MCF 10A (cell line): ENCODE results near the gene TMEM186. TPM values are rescaled to one million over a fixed set of nuclear protein-coding genes. Genes with fewer than 3 reads are reported as not detected.

Source experiments
- BruUV-seq: library from RNA; stranded (reverse); fragments of 400-500 nt; replicated peaks from 2 replicates; lab custom pipeline; 2021; lab: Mats Ljungman, UMichigan
- CTCF ChIA-PET: fragments of 300-600 bp; sonication (Branson Sonifier 250); formaldehyde crosslinking; extraction: SDS; loops from one replicate; lab custom pipeline; 2021; ENCODE audit warnings: antibody characterized with exemption, inconsistent platforms; lab: Yijun Ruan, JAX
- POLR2A ChIA-PET: fragments of 300-600, 350-650 bp; sonication (Branson Sonifier 250); formaldehyde crosslinking; extraction: SDS; loops from one replicate; lab custom pipeline; 2020; ENCODE audit warnings: antibody characterized with exemption, inconsistent platforms; lab: Yijun Ruan, JAX
- DNase-seq: peaks from one replicate; pipeline ENCODE4 v3.0.0-alpha.2; 2018; ENCODE audit not compliant: unreplicated experiment
- H3K27ac Mint-ChIP-seq: one replicate; pipeline ENCODE4 v1.8.0; 2022; ENCODE audit warnings: mild to moderate bottlenecking, low read depth, mixed read lengths; ENCODE audit not compliant: unreplicated experiment
- H3K27me3 Mint-ChIP-seq: one replicate; pipeline ENCODE4 v1.8.0; 2022; ENCODE audit warnings: mixed read lengths; ENCODE audit not compliant: insufficient read depth, unreplicated experiment
- H3K36me3 Mint-ChIP-seq: one replicate; pipeline ENCODE4 v1.8.0; 2022; ENCODE audit warnings: mild to moderate bottlenecking, moderate library complexity, mixed read lengths; ENCODE audit not compliant: insufficient read depth, unreplicated experiment
- H3K4me1 Mint-ChIP-seq: one replicate; pipeline ENCODE4 v1.8.0; 2022; ENCODE audit warnings: mixed read lengths; ENCODE audit not compliant: insufficient read depth, unreplicated experiment
- H3K4me3 Mint-ChIP-seq: one replicate; pipeline ENCODE4 v1.8.0; 2022; ENCODE audit warnings: mild to moderate bottlenecking, moderate library complexity, mixed read lengths; ENCODE audit not compliant: unreplicated experiment
- H3K9me3 Mint-ChIP-seq: one replicate; pipeline ENCODE4 v1.8.0; 2022; ENCODE audit warnings: mixed read lengths; ENCODE audit not compliant: unreplicated experiment
- CTCF ChIP-seq: fragments of 200-600 bp; IDR thresholded peaks from one replicate; pipeline ENCODE4 v1.8.0; 2022; ENCODE audit warnings: antibody characterized with exemption, mild to moderate bottlenecking; ENCODE audit not compliant: unreplicated experiment
- intact Hi-C: fragments of 100-400 bp; cut with micrococcal nuclease; formaldehyde crosslinking; loops from 2 replicates; pipeline ENCODE4 v1.14.1; 2022
- total RNA-seq: library from RNA; stranded (reverse); gene quantifications from 2 replicates; pipeline ENCODE4 v1.2.3, GENCODE V29; 2022

Gene TMEM186
- total RNA-seq, 1 experiment from 2014 or later, result 12.9 TPM

- no peak for TF ChIP-seq CTCF
- ChIA-PET CTCF (interaction anchor here (1.3 to 2.1 kb wide), 2 partner anchors 29 to 33 kb away, joined by 4 read pairs; no protein-coding TSS in a partner anchor), POLR2A (interaction anchor here (1.0 kb wide), 1 partner anchor 9 kb away, joined by 3 read pairs; no protein-coding TSS in a partner anchor)
- intact Hi-C loops, result no loop called here
- no peak overlapping the region for H3K4me3 Mint-ChIP-seq
- no TSS peak for BruUV-seq
- no peaks in the 10 kb centered on the region for H3K36me3 Mint-ChIP-seq
- no peaks in the 10 kb centered on the region for H3K9me3 Mint-ChIP-seq
- no peaks in the 10 kb centered on the region for H3K4me1 Mint-ChIP-seq
- no peak overlapping the region for H3K27ac Mint-ChIP-seq
- no peaks in the 10 kb centered on the region for H3K27me3 Mint-ChIP-seq
- DNase-seq, result no peak
Observed at GRCh38 chr16:8763083-8763482, 34.4 kb downstream of the TMEM186 start.

GRCh38 chr16:8762254-8762653 is 35.2 kb downstream of the TMEM186 start:
- H3K4me1 Mint-ChIP-seq, result no peaks in the 10 kb centered on the region
- TF ChIP-seq CTCF, result no peak
- H3K27me3 Mint-ChIP-seq, result no peaks in the 10 kb centered on the region
- CTCF ChIA-PET, result interaction anchor here (0.8 to 2.1 kb wide), 3 partner anchors 9 to 34 kb away, joined by 4 read pairs; no protein-coding TSS in a partner anchor
- H3K36me3 Mint-ChIP-seq, result no peaks in the 10 kb centered on the region
- POLR2A ChIA-PET, result no interaction called here
- no peak for DNase-seq
- no peak overlapping the region for H3K4me3 Mint-ChIP-seq
- intact Hi-C loops, result no loop called here
- no TSS peak for BruUV-seq
- no peaks in the 10 kb centered on the region for H3K9me3 Mint-ChIP-seq
- H3K27ac Mint-ChIP-seq, result no peak overlapping the region

GRCh38 chr16:8761078-8761477 is 36.4 kb downstream of the TMEM186 start:
- BruUV-seq, result no TSS peak
- Mint-ChIP-seq H3K9me3 (no peaks in the 10 kb centered on the region), H3K4me3 (no peak overlapping the region), H3K27me3 (no peaks in the 10 kb centered on the region), H3K36me3 (no peaks in the 10 kb centered on the region), H3K27ac (no peak overlapping the region), H3K4me1 (no peaks in the 10 kb centered on the region)
- no peak for DNase-seq
- intact Hi-C loops, result no loop called here
- POLR2A ChIA-PET, result no interaction called here
- TF ChIP-seq CTCF, result no peak
- CTCF ChIA-PET, result interaction anchor here (0.6 kb wide), 1 partner anchor 100 kb away, joined by 4 read pairs; no protein-coding TSS in a partner anchor

GRCh38 chr16:8760021-8760420 is 37.4 kb downstream of the TMEM186 start:
- no TSS peak for BruUV-seq
- no peak for DNase-seq
- intact Hi-C loops, result no loop called here
- Mint-ChIP-seq H3K4me1 (no peaks in the 10 kb centered on the region), H3K9me3 (no peaks in the 10 kb centered on the region), H3K4me3 (no peak overlapping the region), H3K27me3 (no peaks in the 10 kb centered on the region), H3K36me3 (no peaks in the 10 kb centered on the region), H3K27ac (no peak overlapping the region)
- ChIA-PET POLR2A (no interaction called here), CTCF (interaction anchor here (1.6 kb wide), 1 partner anchor 32 kb away, joined by 4 read pairs; no protein-coding TSS in a partner anchor)
- no peak for TF ChIP-seq CTCF
